ENCODE data around the gene ROBO4. TPM values are rescaled to one million over a fixed set of nuclear protein-coding genes. Genes with fewer than 3 reads are reported as not detected.

ROBO4 gene
- total RNA-seq, 1 donor: 3.3 TPM

- TF ChIP-seq CTCF (IDR thresholded peaks at IDR 0.05; ENCODE audit: insufficient read depth, low read length): no peak
- no peak for DNase-seq (ENCODE audit: low read depth)
- H3K4me3 ChIP-seq (ENCODE audit: low read depth, low read length): no peak overlapping the region
Observed at GRCh38 chr11:124896071-124896750, 1.5 kb downstream of the ROBO4 start.

GRCh38 chr11:124895471-124895971 is 2.1 kb downstream of the ROBO4 start:
- DNase-seq (ENCODE audit: low read depth): no peak
- no peak overlapping the region for H3K4me3 ChIP-seq (ENCODE audit: low read depth, low read length)
- TF ChIP-seq CTCF (IDR thresholded peaks at IDR 0.05; ENCODE audit: insufficient read depth, low read length): no peak

- H3K4me3 ChIP-seq (ENCODE audit: low read depth, low read length): no peak overlapping the region
- no peak for TF ChIP-seq CTCF (IDR thresholded peaks at IDR 0.05; ENCODE audit: insufficient read depth, low read length)
- peak; percentile 30 for DNase-seq (ENCODE audit: low read depth)
Observed at GRCh38 chr11:124894606-124895430, 2.8 kb downstream of the ROBO4 start.

GRCh38 chr11:124893781-124894401 is 3.8 kb downstream of the ROBO4 start:
- DNase-seq (ENCODE audit: low read depth): no peak
- no peak for TF ChIP-seq CTCF (IDR thresholded peaks at IDR 0.05; ENCODE audit: insufficient read depth, low read length)
- H3K4me3 ChIP-seq (ENCODE audit: low read depth, low read length): no peak overlapping the region

GRCh38 chr11:124892750-124893454 is 4.8 kb downstream of the ROBO4 start:
- no peak for TF ChIP-seq CTCF (IDR thresholded peaks at IDR 0.05; ENCODE audit: insufficient read depth, low read length)
- no peak for DNase-seq (ENCODE audit: low read depth)
- no peak overlapping the region for H3K4me3 ChIP-seq (ENCODE audit: low read depth, low read length)

GRCh38 chr11:124892146-124892545 is 5.5 kb downstream of the ROBO4 start:
- DNase-seq (ENCODE audit: low read depth): no peak
- H3K4me3 ChIP-seq (ENCODE audit: low read depth, low read length): no peak overlapping the region
- TF ChIP-seq CTCF (IDR thresholded peaks at IDR 0.05; ENCODE audit: insufficient read depth, low read length): no peak

All from fibroblast of the aortic adventitia (primary cell).